GM12878 (cell line): ENCODE data around the gene TNIP2.

Source experiments
- CBFB ChIP-seq: IDR thresholded peaks from 2 replicates; pipeline ENCODE4 v1.6.1; 2016; ENCODE audit warnings: antibody characterized with exemption, low read depth
- CTCF ChIP-seq, 3 experiments: IDR thresholded peaks in 2 of 3; conservative IDR thresholded peaks in 1 of 3; 2 replicates each; pipeline ENCODE4 v1.5.1; 2011; ENCODE audit warnings: low read depth in 3 of 3, low read length in 3 of 3, mild to moderate bottlenecking in 3 of 3, control low read depth in 2 of 3, moderate library complexity in 2 of 3, inconsistent platforms in 1 of 3, mixed read lengths in 1 of 3; ENCODE audit not compliant: control insufficient read depth in 2 of 3, insufficient read depth in 1 of 3; ENCODE audit errors: extremely low read depth in 1 of 3
- IKZF1 ChIP-seq: fragments of 450-650 bp; conservative IDR thresholded peaks from 2 replicates; pipeline ENCODE4 v1.6.1; 2017; ENCODE audit warnings: antibody characterized with exemption, mild to moderate bottlenecking
- IRF4 ChIP-seq: IDR thresholded peaks from 2 replicates; pipeline ENCODE4 v1.6.1; 2011; ENCODE audit warnings: low read depth, low read length
- IRF5 ChIP-seq: fragments of 450-650 bp; IDR thresholded peaks from 2 replicates; pipeline ENCODE4 v1.6.1; 2017; ENCODE audit warnings: borderline replicate concordance
- MXI1 ChIP-seq: fragments of 150-350 bp; IDR thresholded peaks from 2 replicates; pipeline ENCODE4 v1.6.1; 2011; ENCODE audit warnings: low read depth, mild to moderate bottlenecking, inconsistent platforms, low read length, improper control_type of control experiment
- POLR2A ChIP-seq: IDR thresholded peaks from 2 replicates; pipeline ENCODE4 v1.6.1; 2011; ENCODE audit warnings: low read depth, mild to moderate bottlenecking, low read length
- POLR2AphosphoS5 ChIP-seq: IDR thresholded peaks from 2 replicates; pipeline ENCODE4 v1.6.1; 2011; ENCODE audit warnings: mild to moderate bottlenecking, low read length, inconsistent platforms
- SIX5 ChIP-seq: IDR thresholded peaks from 2 replicates; pipeline ENCODE4 v1.6.1; 2011; ENCODE audit warnings: mild to moderate bottlenecking, low read depth, low read length, moderate library complexity; ENCODE audit not compliant: severe bottlenecking
- SREBF2 ChIP-seq: IDR thresholded peaks from 2 replicates; pipeline ENCODE4 v1.6.1; 2012; ENCODE audit warnings: mild to moderate bottlenecking, low read length
- TBL1XR1 ChIP-seq: IDR thresholded peaks from 2 replicates; pipeline ENCODE4 v1.6.1; 2012; ENCODE audit warnings: low read depth, low read length, improper control_type of control experiment
- USF2 ChIP-seq: IDR thresholded peaks from 2 replicates; pipeline ENCODE4 v1.6.1; 2011; ENCODE audit warnings: low read depth, low read length, improper control_type of control experiment, borderline replicate concordance
- ZBED1 ChIP-seq: IDR thresholded peaks from 2 replicates; pipeline ENCODE4 v1.6.1; 2016; ENCODE audit warnings: borderline replicate concordance

DNA sequence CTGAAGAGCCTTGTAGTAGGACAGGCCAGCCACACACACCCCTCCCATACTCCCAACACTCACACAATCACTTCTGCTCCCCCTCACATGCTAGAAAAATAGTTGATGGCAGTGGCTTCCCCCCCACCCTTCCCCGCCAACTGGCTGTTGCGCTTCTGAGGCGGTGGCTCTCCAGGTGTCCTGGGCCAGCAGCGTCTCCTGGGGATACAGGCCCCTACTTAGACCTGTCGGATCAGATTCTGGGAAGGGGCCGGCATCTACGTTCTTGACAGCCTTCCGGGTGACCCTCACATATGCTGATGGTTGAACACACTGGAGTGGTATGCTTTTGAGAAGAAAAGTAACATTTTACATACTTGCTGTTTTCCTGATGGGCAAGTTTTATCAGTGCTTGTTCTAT is 39.9 kb downstream of the TNIP2 start:
- no peak for TF ChIP-seq USF2
- no peak for TF ChIP-seq SIX5
- TF ChIP-seq POLR2A, result no peak
- TF ChIP-seq CTCF (IDR thresholded peaks at IDR 0.05 in 2 of 3, conservative IDR thresholded peaks at IDR 0.05 in 1 of 3; ENCODE audit: control insufficient read depth in 2 of 3, extremely low read depth in 1 of 3, insufficient read depth in 1 of 3, low read depth in 3 of 3, low read length in 3 of 3), result no peak
- TF ChIP-seq POLR2AphosphoS5, result no peak
- no peak for TF ChIP-seq ZBED1
- no peak for TF ChIP-seq MXI1
- no peak for TF ChIP-seq TBL1XR1
- no peak for TF ChIP-seq IRF5
- TF ChIP-seq CBFB, result no peak
- TF ChIP-seq IKZF1, result no peak
- TF ChIP-seq SREBF2, result no peak
- TF ChIP-seq IRF4, result no peak
